ENCODE results near the gene VSTM5.

GRCh38 chr11:93827363-93827762 lies 23.1 kb downstream of the VSTM5 start:
- TF ChIP-seq MAX (IDR thresholded peaks at IDR 0.05) = no peak
- no peak for TF ChIP-seq RAD21 (IDR thresholded peaks at IDR 0.05; ENCODE audit: low read depth)
- no peak for TF ChIP-seq CEBPB (IDR thresholded peaks at IDR 0.05)
- no peak for TF ChIP-seq NFIC (IDR thresholded peaks at IDR 0.05)
- TF ChIP-seq REST (IDR thresholded peaks at IDR 0.05; ENCODE audit: low read depth) = no peak
- no peak for TF ChIP-seq EP300 (IDR thresholded peaks at IDR 0.05; ENCODE audit: borderline replicate concordance)
- no peak for TF ChIP-seq TAF1 (IDR thresholded peaks at IDR 0.05; ENCODE audit: low read depth)
- no peak for TF ChIP-seq YY1 (IDR thresholded peaks at IDR 0.05; ENCODE audit: low read depth)
- TF ChIP-seq USF1 (IDR thresholded peaks at IDR 0.05) = no peak
- TF ChIP-seq CREB1 (IDR thresholded peaks at IDR 0.05; ENCODE audit: low read depth) = no peak
- TF ChIP-seq ZBTB7A (IDR thresholded peaks at IDR 0.05; ENCODE audit: low read depth) = no peak

All from Ishikawa (cell line).